Prostate gland (tissue), 2 donors: ENCODE data around the gene TRAPPC3L.

Experiments used
- POLR2A ChIP-seq: fragments of 450-650 bp; IDR thresholded peaks from one replicate; pipeline ENCODE4 v1.6.1; 2016; ENCODE audit warnings: antibody characterized with exemption, mild to moderate bottlenecking
- TF ChIP-seq, protein P1 (sequence below), 4 experiments: fragments of 200-600 bp in 2 of 4; fragments of 450-650 bp in 2 of 4; sonication (generic) in 2 of 4; IDR thresholded peaks; 1 replicate in 3 of 4; 2 replicates in 1 of 4; pipeline ENCODE4 v1.5.1; 2016 to 2019; ENCODE audit warnings: antibody characterized with exemption in 4 of 4, mild to moderate bottlenecking in 2 of 4, moderate library complexity in 2 of 4

DNA sequence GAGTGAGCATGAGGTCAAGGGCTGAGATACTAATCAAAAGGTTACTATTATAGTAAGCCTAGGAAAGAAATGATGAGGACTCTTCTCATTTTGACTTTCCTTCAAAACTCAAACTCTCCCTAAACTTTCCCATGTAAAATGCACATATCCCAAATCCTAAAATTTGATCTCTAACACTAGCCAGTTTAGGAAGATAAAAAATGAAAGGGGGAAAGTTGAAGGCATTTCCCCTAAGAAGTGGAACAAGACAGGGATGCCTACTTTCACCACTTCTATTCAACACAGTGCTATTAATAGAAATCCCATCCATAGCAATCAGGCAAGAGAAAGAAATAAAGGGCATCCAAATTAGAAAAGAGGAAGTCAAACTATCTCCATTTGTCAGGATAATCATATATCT, 37.0 kb downstream of the TRAPPC3L start:
- no peak for TF ChIP-seq POLR2A
- TF ChIP-seq, protein P1, sequence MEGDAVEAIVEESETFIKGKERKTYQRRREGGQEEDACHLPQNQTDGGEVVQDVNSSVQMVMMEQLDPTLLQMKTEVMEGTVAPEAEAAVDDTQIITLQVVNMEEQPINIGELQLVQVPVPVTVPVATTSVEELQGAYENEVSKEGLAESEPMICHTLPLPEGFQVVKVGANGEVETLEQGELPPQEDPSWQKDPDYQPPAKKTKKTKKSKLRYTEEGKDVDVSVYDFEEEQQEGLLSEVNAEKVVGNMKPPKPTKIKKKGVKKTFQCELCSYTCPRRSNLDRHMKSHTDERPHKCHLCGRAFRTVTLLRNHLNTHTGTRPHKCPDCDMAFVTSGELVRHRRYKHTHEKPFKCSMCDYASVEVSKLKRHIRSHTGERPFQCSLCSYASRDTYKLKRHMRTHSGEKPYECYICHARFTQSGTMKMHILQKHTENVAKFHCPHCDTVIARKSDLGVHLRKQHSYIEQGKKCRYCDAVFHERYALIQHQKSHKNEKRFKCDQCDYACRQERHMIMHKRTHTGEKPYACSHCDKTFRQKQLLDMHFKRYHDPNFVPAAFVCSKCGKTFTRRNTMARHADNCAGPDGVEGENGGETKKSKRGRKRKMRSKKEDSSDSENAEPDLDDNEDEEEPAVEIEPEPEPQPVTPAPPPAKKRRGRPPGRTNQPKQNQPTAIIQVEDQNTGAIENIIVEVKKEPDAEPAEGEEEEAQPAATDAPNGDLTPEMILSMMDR (IDR thresholded peaks at IDR 0.05) = no peak
